Adrenal gland (tissue), 5 donors: ENCODE measurements around the gene TRAPPC6A.

ENCODE experiments used
- POLR2A ChIP-seq, 2 donors: fragments of 450-650 bp; IDR thresholded peaks; one replicate each; pipeline ENCODE4 v1.6.1; 2017; ENCODE audit warnings: antibody characterized with exemption in 2 of 2, mild to moderate bottlenecking in 2 of 2, moderate library complexity in 1 of 2
- TF ChIP-seq, protein P1 (sequence below), 6 experiments: fragments of 450-650 bp in 4 of 6; fragments of 200-600 bp in 2 of 6; sonication (generic) in 1 of 6; IDR thresholded peaks; 1 replicate in 5 of 6; 2 replicates in 1 of 6; pipeline versions ENCODE4 v1.5.1 to v1.8.0; 2016 to 2021; ENCODE audit warnings: antibody characterized with exemption in 6 of 6, mild to moderate bottlenecking in 2 of 6, moderate library complexity in 1 of 6
- donor health status: DM: no; HTN: no; CAD: no.

DNA sequence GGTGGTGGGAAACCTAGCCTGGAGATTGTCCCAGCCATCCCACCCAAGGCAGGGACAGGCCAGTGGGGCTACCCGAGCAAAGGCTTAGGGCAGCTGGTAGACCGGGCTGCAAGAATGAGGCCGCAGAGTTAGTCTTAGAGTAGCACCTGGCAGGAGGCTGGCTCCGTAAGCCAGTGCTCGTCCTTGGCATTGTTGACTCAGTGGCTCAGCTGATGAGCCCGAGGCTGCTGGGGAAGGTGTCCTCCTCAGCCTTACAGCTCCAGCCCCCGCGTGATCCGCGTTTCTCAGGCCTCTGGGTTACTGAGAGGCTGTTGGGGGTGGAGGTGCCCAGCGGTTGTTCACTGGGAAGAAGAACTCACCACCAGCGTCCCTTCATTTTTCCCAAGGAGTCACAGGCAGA is 60.4 kb downstream of the TRAPPC6A start:
- TF ChIP-seq, protein P1, sequence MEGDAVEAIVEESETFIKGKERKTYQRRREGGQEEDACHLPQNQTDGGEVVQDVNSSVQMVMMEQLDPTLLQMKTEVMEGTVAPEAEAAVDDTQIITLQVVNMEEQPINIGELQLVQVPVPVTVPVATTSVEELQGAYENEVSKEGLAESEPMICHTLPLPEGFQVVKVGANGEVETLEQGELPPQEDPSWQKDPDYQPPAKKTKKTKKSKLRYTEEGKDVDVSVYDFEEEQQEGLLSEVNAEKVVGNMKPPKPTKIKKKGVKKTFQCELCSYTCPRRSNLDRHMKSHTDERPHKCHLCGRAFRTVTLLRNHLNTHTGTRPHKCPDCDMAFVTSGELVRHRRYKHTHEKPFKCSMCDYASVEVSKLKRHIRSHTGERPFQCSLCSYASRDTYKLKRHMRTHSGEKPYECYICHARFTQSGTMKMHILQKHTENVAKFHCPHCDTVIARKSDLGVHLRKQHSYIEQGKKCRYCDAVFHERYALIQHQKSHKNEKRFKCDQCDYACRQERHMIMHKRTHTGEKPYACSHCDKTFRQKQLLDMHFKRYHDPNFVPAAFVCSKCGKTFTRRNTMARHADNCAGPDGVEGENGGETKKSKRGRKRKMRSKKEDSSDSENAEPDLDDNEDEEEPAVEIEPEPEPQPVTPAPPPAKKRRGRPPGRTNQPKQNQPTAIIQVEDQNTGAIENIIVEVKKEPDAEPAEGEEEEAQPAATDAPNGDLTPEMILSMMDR (IDR thresholded peaks at IDR 0.05), result no peak
- TF ChIP-seq POLR2A (IDR thresholded peaks at IDR 0.05), result peak in 1 of 2 donors; percentile 74
